Measurements from ENCODE around the gene CCDC71.

The CCDC71 gene

GRCh38 chr3:49165771-49166751 is at the start of gene CCDC71:
Gene CCDC71 (minus strand): TSS chr3:49166331. CDS start chr3:49164208, 2,123 bp downstream.
- Histone ChIP-seq H3K4me3 (peak within 1 kb of the TSS; percentile 69 to 97 (median 86)), H3K27ac (peak within 1 kb of the TSS; percentile 62 to 97 (median 91))

GRCh38 chr3:49213998-49214397 is 47.9 kb upstream of the CCDC71 start:
- no peak overlapping the region for H3K4me3 ChIP-seq
- no peak overlapping the region for H3K27ac ChIP-seq

GRCh38 chr3:49213541-49213943 is 47.4 kb upstream of the CCDC71 start:
- Histone ChIP-seq H3K27ac (no peak overlapping the region), H3K4me3 (no peak overlapping the region)

GRCh38 chr3:49199900-49200281 is 33.8 kb upstream of the CCDC71 start:
- Histone ChIP-seq H3K27ac (peak overlapping the region in 12 of 21 experiments; percentile 41 to 78 (median 56)), H3K4me3 (peak overlapping the region; percentile 3 to 41 (median 27))

- Histone ChIP-seq H3K27ac (peak overlapping the region in 12 of 21 experiments; percentile 43 to 78 (median 56)), H3K4me3 (peak overlapping the region; percentile 3 to 41 (median 27))
These were observed 33.2 kb upstream of the CCDC71 start for GRCh38 chr3:49199239-49199899.

- peak overlapping the region in 6 of 7 experiments; percentile 3 to 41 (median 24) for H3K4me3 ChIP-seq
- peak overlapping the region in 2 of 21 experiments; percentile 44 to 59 for H3K27ac ChIP-seq
These were observed 32.6 kb upstream of the CCDC71 start for GRCh38 chr3:49198611-49199230.

GRCh38 chr3:49198161-49198560 is 32.0 kb upstream of the CCDC71 start:
- H3K4me3 ChIP-seq, result no peak overlapping the region

GRCh38 chr3:49191741-49192140 is 25.6 kb upstream of the CCDC71 start:
- H3K4me3 ChIP-seq, result no peak overlapping the region
- H3K27ac ChIP-seq, result no peak overlapping the region

More at GRCh38 chr3:49198161-49198560, 32.0 kb upstream of the CCDC71 start:
- H3K27ac ChIP-seq, result no peak overlapping the region

- no peak overlapping the region for H3K27ac ChIP-seq
- no peak overlapping the region for H3K4me3 ChIP-seq
These were observed 17.7 kb upstream of the CCDC71 start for GRCh38 chr3:49183873-49184272.

GRCh38 chr3:49182682-49183081 is 16.6 kb upstream of the CCDC71 start:
- H3K4me3 ChIP-seq, result no peak overlapping the region
- no peak overlapping the region for H3K27ac ChIP-seq

GRCh38 chr3:49181351-49181750 is 15.2 kb upstream of the CCDC71 start:
- Histone ChIP-seq H3K4me3 (no peak overlapping the region), H3K27ac (no peak overlapping the region)

- H3K4me3 ChIP-seq, result no peak overlapping the region
These were observed 14.0 kb upstream of the CCDC71 start for GRCh38 chr3:49180116-49180515.

GRCh38 chr3:49177073-49177472 is 10.9 kb upstream of the CCDC71 start:
- Histone ChIP-seq H3K27ac (no peak overlapping the region), H3K4me3 (no peak overlapping the region)

More at GRCh38 chr3:49180116-49180515, 14.0 kb upstream of the CCDC71 start:
- no peak overlapping the region for H3K27ac ChIP-seq

- no peak overlapping the region for H3K4me3 ChIP-seq
- no peak overlapping the region for H3K27ac ChIP-seq
These were observed 9.4 kb upstream of the CCDC71 start for GRCh38 chr3:49175530-49175929.

GRCh38 chr3:49174397-49174985 is 8.4 kb upstream of the CCDC71 start:
- H3K27ac ChIP-seq, result peak overlapping the region in 3 of 21 experiments; percentile 19 to 87 (median 85)
- no peak overlapping the region for H3K4me3 ChIP-seq

- H3K27ac ChIP-seq, result peak overlapping the region in 7 of 21 experiments; percentile 19 to 87 (median 83)
- H3K4me3 ChIP-seq, result no peak overlapping the region
These were observed 7.7 kb upstream of the CCDC71 start for GRCh38 chr3:49173792-49174170.

- H3K4me3 ChIP-seq, result peak overlapping the region in 4 of 7 experiments; percentile 58 to 77 (median 65)
- peak overlapping the region in 15 of 21 experiments; percentile 7 to 87 (median 82) for H3K27ac ChIP-seq
These were observed 7.1 kb upstream of the CCDC71 start for GRCh38 chr3:49173116-49173791.

- H3K27ac ChIP-seq, result peak overlapping the region in 17 of 21 experiments; percentile 74 to 87 (median 83)
These were observed 6.5 kb upstream of the CCDC71 start for GRCh38 chr3:49172551-49173041.

More at GRCh38 chr3:49172551-49173041, 6.5 kb upstream of the CCDC71 start:
- peak overlapping the region; percentile 58 to 77 (median 65) for H3K4me3 ChIP-seq
